Measurements from ENCODE around the gene LAMC1. TPM values are rescaled to one million over a fixed set of nuclear protein-coding genes. Genes with fewer than 3 reads are reported as not detected.

The LAMC1 gene
- total RNA-seq, 1 experiment from 2014 or later = 10.8 TPM

GRCh38 chr1:183004141-183004540, 19.1 kb upstream of the LAMC1 start:
- Histone ChIP-seq H4K20me1 (ENCODE audit: insufficient read depth, low read depth, low read length) (no peaks in the 10 kb centered on the region), H3K27ac (ENCODE audit: low read length) (no peak overlapping the region), H3K9me3 (ENCODE audit: low read length) (no peaks in the 10 kb centered on the region), H3K4me2 (ENCODE audit: low read depth, low read length, poor library complexity, severe bottlenecking) (no peak overlapping the region), H3K36me3 (ENCODE audit: insufficient read depth, low read length) (no peaks in the 10 kb centered on the region), H3K27me3 (ENCODE audit: low read length) (no peaks in the 10 kb centered on the region), H3K9ac (ENCODE audit: low read length) (no peak overlapping the region), H3K4me1 (ENCODE audit: low read length) (no peaks in the 10 kb centered on the region), H3K9me2 (replicated peaks; ENCODE audit: insufficient read depth, low read length) (no peaks in the 10 kb centered on the region), H3K4me3 (ENCODE audit: low read length) (no peak overlapping the region), H2AFZ (ENCODE audit: low read length) (no peak overlapping the region), H3K79me2 (ENCODE audit: low read length) (no peaks in the 10 kb centered on the region)
- DNase-seq = no peak

- Histone ChIP-seq H3K36me3 (ENCODE audit: insufficient read depth, low read length) (no peaks in the 10 kb centered on the region), H3K4me3 (ENCODE audit: low read length) (no peak overlapping the region), H3K9ac (ENCODE audit: low read length) (no peak overlapping the region), H3K4me1 (ENCODE audit: low read length) (no peaks in the 10 kb centered on the region), H4K20me1 (ENCODE audit: insufficient read depth, low read depth, low read length) (no peaks in the 10 kb centered on the region), H3K27ac (ENCODE audit: low read length) (no peak overlapping the region), H3K27me3 (ENCODE audit: low read length) (0 out of 2 replicates have a peak, but pooled peaks cover 2% of the 10 kb centered on the region), H2AFZ (ENCODE audit: low read length) (no peak overlapping the region), H3K4me2 (ENCODE audit: low read depth, low read length, poor library complexity, severe bottlenecking) (no peak overlapping the region), H3K9me3 (ENCODE audit: low read length) (no peaks in the 10 kb centered on the region), H3K79me2 (ENCODE audit: low read length) (no peaks in the 10 kb centered on the region), H3K9me2 (replicated peaks; ENCODE audit: insufficient read depth, low read length) (no peaks in the 10 kb centered on the region)
- no peak for DNase-seq
Measured at GRCh38 chr1:183011859-183012258, 11.4 kb upstream of the LAMC1 start.

- Histone ChIP-seq H3K4me3 (ENCODE audit: low read length) (no peak overlapping the region), H3K9me3 (ENCODE audit: low read length) (no peaks in the 10 kb centered on the region), H3K4me1 (ENCODE audit: low read length) (no peaks in the 10 kb centered on the region), H3K36me3 (ENCODE audit: insufficient read depth, low read length) (no peaks in the 10 kb centered on the region), H4K20me1 (ENCODE audit: insufficient read depth, low read depth, low read length) (no peaks in the 10 kb centered on the region), H3K4me2 (ENCODE audit: low read depth, low read length, poor library complexity, severe bottlenecking) (no peak overlapping the region), H3K9ac (ENCODE audit: low read length) (no peak overlapping the region), H3K79me2 (ENCODE audit: low read length) (no peaks in the 10 kb centered on the region), H3K9me2 (replicated peaks; ENCODE audit: insufficient read depth, low read length) (no peaks in the 10 kb centered on the region), H3K27ac (ENCODE audit: low read length) (no peak overlapping the region), H2AFZ (ENCODE audit: low read length) (no peak overlapping the region), H3K27me3 (ENCODE audit: low read length) (0 out of 2 replicates have a peak, but pooled peaks cover 2% of the 10 kb centered on the region)
- DNase-seq = no peak
Measured at GRCh38 chr1:183012301-183012994, 10.8 kb upstream of the LAMC1 start.

- Histone ChIP-seq H2AFZ (ENCODE audit: low read length) (no peak overlapping the region), H3K9ac (ENCODE audit: low read length) (no peak overlapping the region), H3K9me3 (ENCODE audit: low read length) (no peaks in the 10 kb centered on the region), H3K27me3 (ENCODE audit: low read length) (no peaks in the 10 kb centered on the region), H3K36me3 (ENCODE audit: insufficient read depth, low read length) (no peaks in the 10 kb centered on the region), H3K9me2 (replicated peaks; ENCODE audit: insufficient read depth, low read length) (no peaks in the 10 kb centered on the region), H3K4me2 (ENCODE audit: low read depth, low read length, poor library complexity, severe bottlenecking) (no peak overlapping the region), H3K4me1 (ENCODE audit: low read length) (peaks cover 14% of the 10 kb centered on the region), H3K27ac (ENCODE audit: low read length) (no peak overlapping the region), H3K4me3 (ENCODE audit: low read length) (no peak overlapping the region), H3K79me2 (ENCODE audit: low read length) (no peaks in the 10 kb centered on the region), H4K20me1 (ENCODE audit: insufficient read depth, low read depth, low read length) (no peaks in the 10 kb centered on the region)
- no peak for DNase-seq
Measured at GRCh38 chr1:183019139-183019740, 4.0 kb upstream of the LAMC1 start.

GRCh38 chr1:183019860-183020259, 3.4 kb upstream of the LAMC1 start:
- Histone ChIP-seq H3K4me2 (ENCODE audit: low read depth, low read length, poor library complexity, severe bottlenecking) (no peak overlapping the region), H2AFZ (ENCODE audit: low read length) (no peak overlapping the region), H3K9ac (ENCODE audit: low read length) (no peak overlapping the region)

GRCh38 chr1:183021405-183022201, 1.6 kb upstream of the LAMC1 start:
- H3K4me2 ChIP-seq (ENCODE audit: low read depth, low read length, poor library complexity, severe bottlenecking) = peak overlapping the region; percentile 72
- no peaks in the 10 kb centered on the region for H3K9me3 ChIP-seq (ENCODE audit: low read length)
- no peaks in the 10 kb centered on the region for H3K27me3 ChIP-seq (ENCODE audit: low read length)

More at GRCh38 chr1:183019860-183020259, 3.4 kb upstream of the LAMC1 start:
- no peak overlapping the region for H3K27ac ChIP-seq (ENCODE audit: low read length)
- no peaks in the 10 kb centered on the region for H3K36me3 ChIP-seq (ENCODE audit: insufficient read depth, low read length)
- no peak overlapping the region for H3K4me3 ChIP-seq (ENCODE audit: low read length)
- peaks cover 20% of the 10 kb centered on the region for H3K4me1 ChIP-seq (ENCODE audit: low read length)
- no peaks in the 10 kb centered on the region for H3K9me2 ChIP-seq (replicated peaks; ENCODE audit: insufficient read depth, low read length)
- H3K27me3 ChIP-seq (ENCODE audit: low read length) = no peaks in the 10 kb centered on the region
- DNase-seq = no peak
- H3K79me2 ChIP-seq (ENCODE audit: low read length) = no peaks in the 10 kb centered on the region
- no peaks in the 10 kb centered on the region for H4K20me1 ChIP-seq (ENCODE audit: insufficient read depth, low read depth, low read length)
- no peaks in the 10 kb centered on the region for H3K9me3 ChIP-seq (ENCODE audit: low read length)

GRCh38 chr1:183022202-183023145, 746 bp upstream of the LAMC1 start:
- Histone ChIP-seq H3K4me3 (ENCODE audit: low read length) (peak overlapping the region; percentile 64), H4K20me1 (ENCODE audit: insufficient read depth, low read depth, low read length) (no peaks in the 10 kb centered on the region), H3K36me3 (ENCODE audit: insufficient read depth, low read length) (no peaks in the 10 kb centered on the region), H3K4me1 (ENCODE audit: low read length) (peaks cover 46% of the 10 kb centered on the region), H3K9me3 (ENCODE audit: low read length) (no peaks in the 10 kb centered on the region), H3K4me2 (ENCODE audit: low read depth, low read length, poor library complexity, severe bottlenecking) (peak overlapping the region; percentile 72), H2AFZ (ENCODE audit: low read length) (peak overlapping the region; percentile 30; the same call in 1 of the 2 replicates), H3K9me2 (replicated peaks; ENCODE audit: insufficient read depth, low read length) (no peaks in the 10 kb centered on the region), H3K9ac (ENCODE audit: low read length) (peak overlapping the region; percentile 69), H3K79me2 (ENCODE audit: low read length) (no peaks in the 10 kb centered on the region), H3K27me3 (ENCODE audit: low read length) (no peaks in the 10 kb centered on the region), H3K27ac (ENCODE audit: low read length) (no peak overlapping the region)
- peak; percentile 59 for DNase-seq

More at GRCh38 chr1:183021405-183022201, 1.6 kb upstream of the LAMC1 start:
- Histone ChIP-seq H3K4me3 (ENCODE audit: low read length) (no peak overlapping the region), H3K4me1 (ENCODE audit: low read length) (peaks cover 37% of the 10 kb centered on the region), H4K20me1 (ENCODE audit: insufficient read depth, low read depth, low read length) (no peaks in the 10 kb centered on the region), H3K9ac (ENCODE audit: low read length) (no peak overlapping the region), H3K79me2 (ENCODE audit: low read length) (no peaks in the 10 kb centered on the region), H2AFZ (ENCODE audit: low read length) (no peak overlapping the region), H3K27ac (ENCODE audit: low read length) (no peak overlapping the region), H3K36me3 (ENCODE audit: insufficient read depth, low read length) (no peaks in the 10 kb centered on the region), H3K9me2 (replicated peaks; ENCODE audit: insufficient read depth, low read length) (no peaks in the 10 kb centered on the region)
- no peak for DNase-seq

Measured in Karpas-422 (cell line).